HK-2 (cell line): ENCODE data around the gene PRSS50.

Source experiments
- DNase-seq: peaks from one replicate; pipeline ENCODE4 v3.0.0-alpha.2; 2018; ENCODE audit not compliant: unreplicated experiment

PRSS50 gene

GRCh38 chr3:46692566-46692990, 25.1 kb downstream of the PRSS50 start:
- DNase-seq = peak; percentile 76

GRCh38 chr3:46690798-46691197, 26.9 kb downstream of the PRSS50 start:
- no peak for DNase-seq

- no peak for DNase-seq
Measured at GRCh38 chr3:46685446-46685845, 32.2 kb downstream of the PRSS50 start.

GRCh38 chr3:46684891-46685290, 32.8 kb downstream of the PRSS50 start:
- DNase-seq = no peak

- DNase-seq = no peak
Measured at GRCh38 chr3:46682974-46683373, 34.7 kb downstream of the PRSS50 start.

- no peak for DNase-seq
Measured at GRCh38 chr3:46681856-46682540, 35.7 kb downstream of the PRSS50 start.

GRCh38 chr3:46681387-46681786, 36.3 kb downstream of the PRSS50 start:
- no peak for DNase-seq

GRCh38 chr3:46680298-46680826, 37.3 kb downstream of the PRSS50 start:
- no peak for DNase-seq

- DNase-seq = no peak
Measured at GRCh38 chr3:46679681-46680080, 38.0 kb downstream of the PRSS50 start.

- no peak for DNase-seq
Measured at GRCh38 chr3:46678280-46678679, 39.4 kb downstream of the PRSS50 start.

- DNase-seq = no peak
Measured at GRCh38 chr3:46677411-46677726, 40.3 kb downstream of the PRSS50 start.

- DNase-seq = no peak
Measured at GRCh38 chr3:46676601-46677410, 40.9 kb downstream of the PRSS50 start.

GRCh38 chr3:46675843-46676567, 41.7 kb downstream of the PRSS50 start:
- DNase-seq = no peak

GRCh38 chr3:46675426-46675825, 42.2 kb downstream of the PRSS50 start:
- DNase-seq = no peak

- no peak for DNase-seq
Measured at GRCh38 chr3:46674031-46674845, 43.4 kb downstream of the PRSS50 start.

- DNase-seq = no peak
Measured at GRCh38 chr3:46673151-46674030, 44.3 kb downstream of the PRSS50 start.

- no peak for DNase-seq
Measured at GRCh38 chr3:46672349-46672695, 45.3 kb downstream of the PRSS50 start.

GRCh38 chr3:46671541-46672348, 45.9 kb downstream of the PRSS50 start:
- DNase-seq = no peak

- no peak for DNase-seq
Measured at GRCh38 chr3:46670891-46671427, 46.7 kb downstream of the PRSS50 start.
